MM.1S (cell line): ENCODE measurements around the gene CDH5.

ENCODE experiments used
- CTCF ChIP-seq: fragments of 300-600 bp; sonication (generic); IDR thresholded peaks from 2 replicates; pipeline ENCODE4 v1.5.1; 2016; ENCODE audit warnings: antibody characterized with exemption, low read length, mixed read lengths
- EZH2 ChIP-seq: fragments of 300-600 bp; sonication (generic); optimal IDR thresholded peaks from 2 replicates; pipeline ENCODE3; 2017; ENCODE audit warnings: low read depth, mild to moderate bottlenecking, antibody characterized with exemption, low read length, mixed read lengths
- EZH2phosphoT487 ChIP-seq: fragments of 300-600 bp; sonication (generic); IDR thresholded peaks from 2 replicates; pipeline ENCODE4 v1.6.1; 2018; ENCODE audit warnings: antibody characterized with exemption, low read length

DNA sequence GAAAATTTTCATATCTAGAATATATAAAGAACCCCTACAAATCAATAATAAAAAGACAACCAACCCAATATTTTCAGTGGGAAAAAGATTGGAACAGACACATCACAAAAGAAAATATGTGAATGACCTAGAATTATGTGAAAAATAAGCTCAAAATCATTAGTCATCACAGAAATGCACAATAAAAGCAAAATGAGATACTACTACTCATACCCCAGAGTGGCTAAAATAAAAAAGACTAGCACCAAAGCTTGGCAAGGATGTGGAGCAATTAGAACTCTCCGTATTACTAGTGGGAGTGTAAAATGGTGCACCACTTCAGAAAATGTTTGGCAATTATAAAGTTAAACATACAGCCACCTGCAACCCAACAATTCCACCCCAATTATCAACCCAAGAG lies 48.0 kb upstream of the CDH5 start:
- TF ChIP-seq CTCF, result no peak
- no peak for TF ChIP-seq EZH2
- no peak for TF ChIP-seq EZH2phosphoT487
